Hepatocyte (in vitro differentiated cells): ENCODE measurements around the gene PRRT4. TPM values are rescaled to one million over a fixed set of nuclear protein-coding genes. Genes with fewer than 3 reads are reported as not detected.

Experiments
- DNase-seq: peaks from one replicate; pipeline ENCODE4 v3.0.0-alpha.2; 2016; ENCODE audit warnings: low spot score
- H2AFZ ChIP-seq: fragments of 200-600 bp; sonication (generic); 2 replicates; pipeline ENCODE4 v1.6.0; 2016; ENCODE audit warnings: antibody characterized with exemption, mild to moderate bottlenecking
- H3K27ac ChIP-seq: fragments of 200-600 bp; sonication (generic); 2 replicates; pipeline ENCODE4 v1.5.1; 2016; ENCODE audit warnings: mild to moderate bottlenecking
- H3K27me3 ChIP-seq: fragments of 200-600 bp; sonication (generic); 2 replicates; pipeline ENCODE4 v1.6.1; 2016
- H3K36me3 ChIP-seq: fragments of 200-600 bp; sonication (generic); replicated peaks from 2 replicates; pipeline ENCODE4 v1.5.1; 2016; ENCODE audit warnings: low read depth; ENCODE audit not compliant: insufficient read depth
- H3K4me1 ChIP-seq: fragments of 200-600 bp; sonication (generic); 2 replicates; pipeline ENCODE4 v1.5.1; 2016; ENCODE audit warnings: mild to moderate bottlenecking, moderate library complexity; ENCODE audit not compliant: insufficient read depth
- H3K4me2 ChIP-seq: fragments of 200-600 bp; sonication (generic); 2 replicates; pipeline ENCODE4 v1.6.0; 2016
- H3K4me3 ChIP-seq: fragments of 200-600 bp; sonication (generic); 2 replicates; pipeline ENCODE4 v1.5.1; 2016; ENCODE audit warnings: mild to moderate bottlenecking
- H3K79me2 ChIP-seq: fragments of 200-600 bp; sonication (generic); 2 replicates; pipeline ENCODE4 v1.6.0; 2017; ENCODE audit warnings: mild to moderate bottlenecking
- H3K9me2 ChIP-seq: fragments of 200-600 bp; sonication (generic); replicated peaks from 2 replicates; pipeline ENCODE4 v1.6.0; 2017; ENCODE audit warnings: mild to moderate bottlenecking; ENCODE audit not compliant: insufficient read depth
- H3K9me3 ChIP-seq: fragments of 200-600 bp; sonication (generic); 2 replicates; pipeline ENCODE4 v1.5.1; 2016; ENCODE audit warnings: low read depth, mild to moderate bottlenecking
- H4K20me1 ChIP-seq: fragments of 200-600 bp; sonication (generic); 2 replicates; pipeline ENCODE4 v1.6.0; 2016; ENCODE audit warnings: mild to moderate bottlenecking; ENCODE audit not compliant: insufficient read depth, poor library complexity, severe bottlenecking
- CTCF ChIP-seq: fragments of 200-600 bp; sonication (generic); IDR thresholded peaks from 2 replicates; pipeline ENCODE4 v1.5.1; 2016; ENCODE audit warnings: antibody characterized with exemption, mild to moderate bottlenecking; ENCODE audit not compliant: poor library complexity
- EZH2 ChIP-seq: fragments of 200-600 bp; sonication (generic); IDR thresholded peaks from 2 replicates; pipeline ENCODE4 v1.6.1; 2016; ENCODE audit warnings: antibody characterized with exemption, mild to moderate bottlenecking, borderline replicate concordance
- EZH2phosphoT487 ChIP-seq: fragments of 200-600 bp; sonication (generic); IDR thresholded peaks from one replicate; pipeline ENCODE4 v1.6.1; 2018; ENCODE audit warnings: antibody characterized with exemption, mild to moderate bottlenecking, low read depth, moderate library complexity; ENCODE audit not compliant: unreplicated experiment, severe bottlenecking
- WGBS: methylation state at CpG from one replicate; pipeline ENCODE4 v1.1.6; 2016; ENCODE audit warnings: low lambda C conversion rate; ENCODE audit errors: missing lambda C conversion rate; 5-methylcytosine and 5-hydroxymethylcytosine counted together
- polyA plus RNA-seq: library from polyadenylated mRNA; unstranded; fragments of >200 nt; fragmentation: Nextera tagmentation; extraction: Ambion mirVana; gene quantifications from 2 replicates; pipeline ENCODE4 v1.2.1, GENCODE V29; 2016
- total RNA-seq: library from RNA; depleted of rRNA; stranded (reverse); fragments of >200 nt; gene quantifications from 2 replicates; pipeline ENCODE4 v1.2.3, GENCODE V29; 2014

Gene PRRT4
- total and polyA plus RNA-seq, 2 experiments from 2014 or later, result 2.2 to 4.1 TPM

GRCh38 chr7:128379900-128380479 lies 18.5 kb upstream of the PRRT4 start:
- no peaks in the 10 kb centered on the region for H3K9me3 ChIP-seq
- TF ChIP-seq CTCF (no peak), EZH2phosphoT487 (no peak)
- no peak for DNase-seq
- no peak overlapping the region for H2AFZ ChIP-seq
- no peaks in the 10 kb centered on the region for H3K79me2 ChIP-seq
- no peak overlapping the region for H3K27ac ChIP-seq
- H4K20me1 ChIP-seq, result no peaks in the 10 kb centered on the region
- H3K27me3 ChIP-seq, result no peaks in the 10 kb centered on the region
- no peak overlapping the region for H3K4me2 ChIP-seq
- WGBS, result 75% methylated on average over 6 of the region's 6 CpGs
- no peaks in the 10 kb centered on the region for H3K36me3 ChIP-seq
- H3K9me2 ChIP-seq, result no peaks in the 10 kb centered on the region
- H3K4me3 ChIP-seq, result no peak overlapping the region
- H3K4me1 ChIP-seq, result no peaks in the 10 kb centered on the region

- H3K9me2 ChIP-seq, result no peaks in the 10 kb centered on the region
- no peak overlapping the region for H3K4me3 ChIP-seq
- no peaks in the 10 kb centered on the region for H3K9me3 ChIP-seq
- no peaks in the 10 kb centered on the region for H3K4me1 ChIP-seq
- 50% methylated on average over 2 of the region's 2 CpGs for WGBS
- no peaks in the 10 kb centered on the region for H3K79me2 ChIP-seq
- DNase-seq, result no peak
- H3K4me2 ChIP-seq, result no peak overlapping the region
- no peaks in the 10 kb centered on the region for H4K20me1 ChIP-seq
- H3K36me3 ChIP-seq, result no peaks in the 10 kb centered on the region
- H3K27me3 ChIP-seq, result no peaks in the 10 kb centered on the region
- no peak overlapping the region for H3K27ac ChIP-seq
- H2AFZ ChIP-seq, result no peak overlapping the region
- TF ChIP-seq CTCF (no peak), EZH2 (no peak), EZH2phosphoT487 (no peak)
Measured at GRCh38 chr7:128378637-128379036, 17.1 kb upstream of the PRRT4 start.

GRCh38 chr7:128376077-128376476 lies 14.6 kb upstream of the PRRT4 start:
- Histone ChIP-seq H3K4me2 (no peak overlapping the region), H3K27ac (no peak overlapping the region), H3K4me1 (no peaks in the 10 kb centered on the region), H3K36me3 (no peaks in the 10 kb centered on the region), H2AFZ (no peak overlapping the region), H4K20me1 (no peaks in the 10 kb centered on the region), H3K9me2 (no peaks in the 10 kb centered on the region), H3K9me3 (no peaks in the 10 kb centered on the region), H3K4me3 (no peak overlapping the region), H3K27me3 (no peaks in the 10 kb centered on the region), H3K79me2 (no peaks in the 10 kb centered on the region)
- no peak for DNase-seq
- WGBS, result 94% methylated on average over 3 of the region's 3 CpGs
- TF ChIP-seq CTCF (no peak), EZH2phosphoT487 (no peak), EZH2 (no peak)

GRCh38 chr7:128374041-128374440 lies 12.6 kb upstream of the PRRT4 start:
- no peak overlapping the region for H3K27ac ChIP-seq
- H3K4me2 ChIP-seq, result no peak overlapping the region
- no peaks in the 10 kb centered on the region for H3K9me3 ChIP-seq
- 47% methylated on average over 1 of the region's 1 CpG for WGBS
- H2AFZ ChIP-seq, result no peak overlapping the region
- no peaks in the 10 kb centered on the region for H3K36me3 ChIP-seq
- no peak for TF ChIP-seq EZH2
- TF ChIP-seq EZH2phosphoT487, result no peak
- TF ChIP-seq CTCF, result no peak
- DNase-seq, result no peak
- H3K9me2 ChIP-seq, result no peaks in the 10 kb centered on the region
- no peaks in the 10 kb centered on the region for H3K4me1 ChIP-seq
- H3K79me2 ChIP-seq, result no peaks in the 10 kb centered on the region
- H4K20me1 ChIP-seq, result no peaks in the 10 kb centered on the region
- no peak overlapping the region for H3K4me3 ChIP-seq
- H3K27me3 ChIP-seq, result no peaks in the 10 kb centered on the region
